ENCODE measurements around the gene FMNL2.

Gene FMNL2

GRCh38 chr2:152455738-152456137 is 120.8 kb downstream of the FMNL2 start:
- no peak overlapping the region for H3K27ac ChIP-seq
- no peak for DNase-seq
- TF ChIP-seq CTCF (IDR thresholded peaks at IDR 0.05; ENCODE audit: low read depth, low read length), result no peak
- H3K36me3 ChIP-seq, result no peaks in the 10 kb centered on the region
- no peak overlapping the region for H3K4me3 ChIP-seq (ENCODE audit: low read depth, low read length)
- H3K9me3 ChIP-seq (ENCODE audit: severe bottlenecking), result no peaks in the 10 kb centered on the region
- H3K27me3 ChIP-seq (ENCODE audit: insufficient read depth, low read depth, severe bottlenecking), result no peaks in the 10 kb centered on the region

GRCh38 chr2:152456262-152456661 is 121.3 kb downstream of the FMNL2 start:
- no peaks in the 10 kb centered on the region for H3K27me3 ChIP-seq (ENCODE audit: insufficient read depth, low read depth, severe bottlenecking)
- H3K9me3 ChIP-seq (ENCODE audit: severe bottlenecking), result no peaks in the 10 kb centered on the region
- H3K27ac ChIP-seq, result no peak overlapping the region
- DNase-seq, result no peak
- H3K4me3 ChIP-seq (ENCODE audit: low read depth, low read length), result no peak overlapping the region
- H3K36me3 ChIP-seq, result no peaks in the 10 kb centered on the region
- no peak for TF ChIP-seq CTCF (IDR thresholded peaks at IDR 0.05; ENCODE audit: low read depth, low read length)

GRCh38 chr2:152458441-152458940 is 123.5 kb downstream of the FMNL2 start:
- DNase-seq, result no peak
- Histone ChIP-seq H3K4me3 (ENCODE audit: low read depth, low read length) (no peak overlapping the region), H3K36me3 (no peaks in the 10 kb centered on the region), H3K27ac (no peak overlapping the region), H3K9me3 (ENCODE audit: severe bottlenecking) (no peaks in the 10 kb centered on the region), H3K27me3 (ENCODE audit: insufficient read depth, low read depth, severe bottlenecking) (no peaks in the 10 kb centered on the region)
- TF ChIP-seq CTCF (IDR thresholded peaks at IDR 0.05; ENCODE audit: low read depth, low read length), result no peak

- no peak for DNase-seq
Observed at GRCh38 chr2:152459091-152459490, 124.1 kb downstream of the FMNL2 start.

GRCh38 chr2:152460567-152460966 is 125.6 kb downstream of the FMNL2 start:
- TF ChIP-seq CTCF (IDR thresholded peaks at IDR 0.05; ENCODE audit: low read depth, low read length), result no peak
- Histone ChIP-seq H3K27ac (no peak overlapping the region), H3K4me3 (ENCODE audit: low read depth, low read length) (no peak overlapping the region), H3K9me3 (ENCODE audit: severe bottlenecking) (no peaks in the 10 kb centered on the region), H3K27me3 (ENCODE audit: insufficient read depth, low read depth, severe bottlenecking) (no peaks in the 10 kb centered on the region), H3K36me3 (no peaks in the 10 kb centered on the region)
- no peak for DNase-seq

More at GRCh38 chr2:152459091-152459490, 124.1 kb downstream of the FMNL2 start:
- H3K9me3 ChIP-seq (ENCODE audit: severe bottlenecking), result no peaks in the 10 kb centered on the region
- no peaks in the 10 kb centered on the region for H3K27me3 ChIP-seq (ENCODE audit: insufficient read depth, low read depth, severe bottlenecking)
- TF ChIP-seq CTCF (IDR thresholded peaks at IDR 0.05; ENCODE audit: low read depth, low read length), result no peak
- no peak overlapping the region for H3K4me3 ChIP-seq (ENCODE audit: low read depth, low read length)
- no peaks in the 10 kb centered on the region for H3K36me3 ChIP-seq
- no peak overlapping the region for H3K27ac ChIP-seq

GRCh38 chr2:152462120-152462519 is 127.1 kb downstream of the FMNL2 start:
- Histone ChIP-seq H3K4me3 (ENCODE audit: low read depth, low read length) (no peak overlapping the region), H3K27me3 (ENCODE audit: insufficient read depth, low read depth, severe bottlenecking) (no peaks in the 10 kb centered on the region), H3K36me3 (no peaks in the 10 kb centered on the region), H3K27ac (no peak overlapping the region), H3K9me3 (ENCODE audit: severe bottlenecking) (no peaks in the 10 kb centered on the region)
- no peak for TF ChIP-seq CTCF (IDR thresholded peaks at IDR 0.05; ENCODE audit: low read depth, low read length)
- no peak for DNase-seq
